Medulla oblongata (tissue), 1 donor: ENCODE results near the gene ADPRM.
"Not testable (repeated sequence)": the region's sequence is repeated elsewhere in the genome, so short reads cannot be mapped to it uniquely, and the experiment has no call there.

Source experiments
- DNase-seq: peaks from one replicate; pipeline ENCODE4 v3.0.0-alpha.2; 2015; ENCODE audit errors: extremely low spot score

The ADPRM gene

GRCh38 chr17:10697092-10698081 is at the start of gene ADPRM, which contains the start of gene SCO1:
Gene ADPRM, plus strand, starts transcription at chr17:10697594. Its CDS starts 7,333 bp downstream, at chr17:10704927.
Gene SCO1, minus strand, starts transcription at chr17:10697533. Its CDS starts 26 bp downstream, at chr17:10697507.
- peak; percentile 97 for DNase-seq

GRCh38 chr17:10648381-10648780 is 49.0 kb upstream of the ADPRM start:
- DNase-seq: no peak

DNA sequence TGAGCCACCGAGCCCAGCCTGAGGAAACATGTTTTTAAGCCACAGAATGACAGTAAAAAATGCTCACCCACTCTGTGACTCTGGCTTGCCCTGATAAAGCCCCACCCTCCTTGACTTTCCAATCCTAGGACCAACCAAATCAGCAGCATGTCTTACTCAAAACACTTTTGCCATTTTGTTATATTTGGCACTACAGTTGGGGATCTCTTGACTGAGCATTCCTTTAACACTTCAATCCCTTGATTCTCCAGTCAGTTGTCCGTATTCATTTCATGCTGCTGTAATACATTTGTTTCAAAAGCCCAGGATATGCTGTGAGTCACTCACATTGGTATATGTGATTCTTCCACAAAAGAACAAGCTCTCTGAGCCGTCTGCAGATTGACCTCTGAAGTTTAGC is 48.4 kb upstream of the ADPRM start:
- no peak for DNase-seq

GRCh38 chr17:10649602-10650001 is 47.8 kb upstream of the ADPRM start:
- DNase-seq: no peak

DNA sequence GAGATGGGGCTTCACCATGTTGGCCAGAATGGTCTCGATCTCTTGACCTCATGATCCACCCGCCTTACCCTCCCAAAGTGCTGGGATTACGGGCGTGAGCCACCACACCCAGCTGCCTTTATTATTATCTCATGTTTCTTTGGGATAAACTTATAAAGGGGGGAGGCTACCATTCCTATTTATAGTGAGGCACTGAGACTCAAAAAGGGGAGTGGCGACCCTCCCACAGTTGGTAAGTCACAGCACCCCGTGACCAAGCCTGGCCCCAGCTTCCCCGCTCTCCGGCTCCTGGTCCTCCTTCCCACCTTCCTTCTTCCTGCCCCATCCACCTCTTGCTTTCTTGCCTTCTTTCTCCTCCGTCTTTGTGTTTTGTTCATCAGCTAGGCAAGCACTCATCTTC is 45.5 kb upstream of the ADPRM start:
- DNase-seq: no peak

DNA sequence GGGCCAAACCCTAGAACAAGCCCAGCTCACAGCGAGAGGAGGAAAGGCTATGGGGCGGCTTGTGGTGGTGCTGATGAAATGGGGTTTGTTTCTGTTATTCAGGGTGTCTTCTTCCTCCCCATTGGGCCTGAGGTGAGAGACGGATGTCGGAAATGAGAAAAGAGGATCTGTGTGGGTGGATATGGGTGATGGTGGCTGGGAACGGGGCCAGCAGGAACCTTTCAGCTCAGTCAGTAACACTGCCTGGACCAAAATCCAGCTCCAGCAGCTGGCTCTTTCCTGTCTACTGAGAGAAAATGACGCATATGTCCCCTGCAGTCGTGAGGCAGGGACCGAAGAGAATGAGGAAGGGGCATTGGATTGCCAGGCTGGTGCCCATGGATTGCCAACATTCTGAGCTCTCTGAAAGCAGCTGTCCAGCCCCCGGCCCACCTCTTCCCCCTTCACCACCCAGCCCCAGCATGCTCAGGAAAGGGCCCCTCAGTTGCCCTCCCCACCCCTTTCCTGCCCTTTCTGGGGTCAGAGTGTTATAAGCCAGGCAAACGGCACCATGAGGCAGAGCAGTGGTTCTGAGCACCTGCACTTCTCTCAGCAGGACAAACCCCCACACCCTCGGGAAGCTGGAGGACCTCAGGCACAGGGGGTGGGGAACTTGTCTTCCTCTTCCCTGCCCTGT is 44.3 kb upstream of the ADPRM start:
- DNase-seq: peak; percentile 17

DNA sequence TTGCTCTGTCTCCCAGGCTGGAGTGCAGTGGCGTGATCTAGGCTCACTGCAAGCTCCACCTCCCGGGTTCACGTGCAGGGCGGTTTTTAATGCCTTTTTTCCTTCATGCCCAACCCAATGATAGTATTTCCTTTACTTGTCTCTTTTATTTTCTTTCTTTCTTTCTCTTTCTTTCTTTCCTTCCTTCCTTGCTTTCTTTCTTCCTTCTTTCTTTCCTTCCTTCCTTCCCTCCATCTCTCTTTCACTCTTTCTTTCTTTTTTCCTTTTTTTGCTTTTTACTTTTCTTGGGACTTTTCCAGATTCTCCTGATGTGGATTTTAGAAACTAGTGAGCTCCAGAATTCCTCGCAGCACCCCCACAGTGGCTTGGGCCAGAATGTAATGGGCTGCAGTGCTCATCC is 43.4 kb upstream of the ADPRM start:
- DNase-seq: no peak

- no peak for DNase-seq
Measured at GRCh38 chr17:10657148-10657547, 40.2 kb upstream of the ADPRM start, which contains the start of gene MYH3. Gene MYH3, minus strand, starts transcription at chr17:10657309. Its CDS starts 2,245 bp downstream, at chr17:10655064.

DNA sequence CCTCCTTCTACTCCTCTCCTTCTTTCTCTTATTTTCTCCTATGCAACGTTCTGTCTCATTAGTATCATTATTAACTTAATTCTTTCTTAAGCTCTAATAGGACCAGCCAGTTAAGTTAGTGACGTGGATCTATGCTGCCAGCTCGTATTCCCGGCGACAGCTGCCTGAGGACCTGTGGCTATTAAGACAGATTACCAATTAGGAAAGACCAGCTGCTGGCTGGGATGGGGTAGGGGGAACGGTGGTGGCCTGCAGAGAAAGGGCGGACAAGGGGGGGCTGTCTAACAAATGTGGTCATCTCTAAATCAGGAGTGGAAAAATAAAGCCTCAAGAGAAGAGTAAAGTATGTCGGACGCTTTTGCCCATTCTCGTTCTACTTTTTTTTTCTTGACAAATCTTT is 39.5 kb upstream of the ADPRM start:
- DNase-seq: no peak

GRCh38 chr17:10661437-10661836 is 36.0 kb upstream of the ADPRM start:
- no peak for DNase-seq

GRCh38 chr17:10663231-10663630 is 34.2 kb upstream of the ADPRM start:
- no peak for DNase-seq

GRCh38 chr17:10664571-10664970 is 32.8 kb upstream of the ADPRM start:
- DNase-seq: no peak

GRCh38 chr17:10666906-10667305 is 30.5 kb upstream of the ADPRM start:
- DNase-seq: no peak

GRCh38 chr17:10668775-10669174 is 28.6 kb upstream of the ADPRM start:
- no peak for DNase-seq

GRCh38 chr17:10673312-10673711 is 24.1 kb upstream of the ADPRM start:
- DNase-seq: no peak

GRCh38 chr17:10674704-10675103 is 22.7 kb upstream of the ADPRM start:
- no peak for DNase-seq

- DNase-seq: no peak
Measured at GRCh38 chr17:10681866-10682446, 15.4 kb upstream of the ADPRM start.

- DNase-seq: no peak
Measured at GRCh38 chr17:10683853-10684252, 13.5 kb upstream of the ADPRM start.

- no peak for DNase-seq
Measured at GRCh38 chr17:10687499-10687898, 9.9 kb upstream of the ADPRM start.

DNA sequence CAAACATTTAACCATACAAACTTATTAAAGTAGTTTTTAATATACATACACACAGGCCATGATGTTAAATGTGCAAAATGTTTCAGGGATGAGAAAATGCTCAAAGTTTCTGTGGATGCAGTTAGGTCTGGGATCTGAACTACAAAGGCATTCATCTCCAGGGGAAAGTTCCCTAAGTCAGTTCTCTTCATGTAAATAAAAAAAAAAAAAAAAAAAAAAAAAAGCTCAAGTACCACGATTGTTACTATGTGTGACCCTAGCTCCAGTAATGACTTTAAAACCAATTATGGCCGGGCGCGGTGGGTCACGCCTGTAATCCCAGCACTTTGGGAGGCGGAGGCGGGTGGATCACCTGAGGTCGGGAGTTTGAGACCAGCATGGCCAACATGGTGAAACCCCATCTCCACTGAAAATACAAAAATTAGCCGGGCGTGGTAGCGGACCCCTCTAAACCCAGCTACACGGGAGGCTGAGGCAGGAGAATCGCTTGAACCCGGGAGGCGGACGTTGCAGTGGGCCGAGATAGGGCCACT is 1.5 kb upstream of the ADPRM start:
- not testable (repeated sequence) for DNase-seq

GRCh38 chr17:10698096-10698818 is 863 bp downstream of the ADPRM start:
- DNase-seq: peak; percentile 14
